Measurements from ENCODE around the gene FIP1L1.
"Not testable (repeated sequence)": the region's sequence is repeated elsewhere in the genome, so short reads cannot be mapped to it uniquely, and the experiment has no call there.

Gene FIP1L1

GRCh38 chr4:53377319-53378170 is at the start of gene FIP1L1:
Gene FIP1L1 (plus strand): TSS chr4:53377641. CDS start chr4:53377839, 198 bp downstream.
- peak; percentile 77 for DNase-seq (ENCODE audit: low read depth)

GRCh38 chr4:53334916-53335315 is 42.5 kb upstream of the FIP1L1 start:
- DNase-seq (ENCODE audit: low read depth), result not testable (repeated sequence)

GRCh38 chr4:53340145-53340544 is 37.3 kb upstream of the FIP1L1 start:
- not testable (repeated sequence) for DNase-seq (ENCODE audit: low read depth)

DNA sequence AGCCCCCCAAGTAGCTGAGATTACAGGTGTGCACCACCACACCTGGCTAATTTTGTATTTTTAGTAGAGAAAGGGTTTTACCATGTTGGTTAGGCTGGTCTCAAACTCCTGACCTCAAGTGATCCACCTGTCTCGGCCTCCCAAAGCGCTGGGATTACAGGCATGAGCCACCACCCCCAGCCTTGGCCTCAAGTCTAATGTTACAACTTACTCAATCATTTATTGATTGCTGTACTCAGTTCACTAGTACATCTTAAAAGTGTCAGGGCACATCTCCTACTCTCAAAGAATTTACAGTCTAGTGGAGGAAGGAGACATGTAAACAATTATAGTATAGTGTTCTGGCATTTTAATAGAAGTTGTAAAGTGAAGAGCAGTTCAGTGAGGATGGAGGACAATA is 31.0 kb upstream of the FIP1L1 start:
- not testable (repeated sequence) for DNase-seq (ENCODE audit: low read depth)

DNA sequence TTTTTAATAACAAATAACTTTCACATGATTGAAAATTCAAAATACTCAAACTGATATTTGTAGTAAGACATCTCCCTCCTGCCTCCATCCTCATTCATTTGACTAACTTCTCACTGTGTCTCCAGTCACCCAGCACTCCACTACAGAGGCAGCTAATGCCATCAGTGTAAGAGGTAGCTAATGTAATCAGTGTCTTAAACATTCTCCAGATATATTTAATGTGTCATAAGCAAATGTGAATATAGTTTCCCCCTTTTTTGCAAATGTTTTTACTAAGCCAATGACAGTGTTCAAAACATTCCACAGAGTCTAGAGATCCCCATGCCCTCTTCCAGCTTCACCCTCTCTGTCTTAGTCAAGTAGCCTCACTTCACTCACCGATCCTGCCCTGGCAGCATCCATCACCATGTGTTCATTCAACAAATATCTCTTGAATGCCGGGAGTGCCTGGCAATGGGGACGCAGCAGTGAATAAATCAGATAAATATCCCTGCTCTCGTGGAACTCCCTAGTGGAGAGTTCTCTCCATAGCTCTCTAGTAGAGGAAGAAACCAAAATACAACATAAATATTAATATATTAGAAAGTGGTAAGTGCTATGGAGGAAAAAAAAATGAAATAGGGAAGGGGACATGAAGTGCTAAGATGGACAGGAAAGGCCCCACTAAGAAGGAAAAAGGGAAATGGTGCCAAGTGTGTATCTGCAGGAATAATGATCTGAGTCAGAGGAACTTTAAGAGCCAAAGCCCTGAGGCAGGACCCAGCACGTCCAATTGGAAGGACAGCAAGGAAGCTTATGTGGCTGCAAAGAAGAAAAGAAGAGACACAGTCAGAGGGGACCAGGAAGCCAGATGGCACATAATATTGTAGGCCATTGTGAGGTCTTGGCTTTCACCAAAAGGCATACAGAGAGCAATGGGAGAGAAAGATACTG is 30.3 kb upstream of the FIP1L1 start:
- DNase-seq (ENCODE audit: low read depth), result no peak

DNA sequence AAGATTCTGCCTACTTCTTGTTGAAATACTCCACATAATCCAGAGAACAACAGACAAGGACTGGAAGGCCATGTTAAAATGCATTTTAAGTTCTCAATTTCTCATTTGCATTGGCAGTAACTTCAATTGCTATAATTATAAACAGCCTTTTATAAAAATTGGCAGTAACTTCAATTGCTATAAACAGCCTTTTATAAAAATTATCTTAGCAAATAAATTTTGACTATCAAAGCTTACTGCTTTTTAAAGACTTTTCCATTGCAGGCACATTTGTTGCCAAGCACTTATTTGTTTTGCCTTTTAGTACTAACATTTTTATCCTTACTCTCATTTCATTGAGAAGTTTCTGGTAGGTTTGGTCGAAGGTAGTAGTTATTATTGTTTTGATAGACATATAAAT is 29.4 kb upstream of the FIP1L1 start:
- DNase-seq (ENCODE audit: low read depth), result no peak

DNA sequence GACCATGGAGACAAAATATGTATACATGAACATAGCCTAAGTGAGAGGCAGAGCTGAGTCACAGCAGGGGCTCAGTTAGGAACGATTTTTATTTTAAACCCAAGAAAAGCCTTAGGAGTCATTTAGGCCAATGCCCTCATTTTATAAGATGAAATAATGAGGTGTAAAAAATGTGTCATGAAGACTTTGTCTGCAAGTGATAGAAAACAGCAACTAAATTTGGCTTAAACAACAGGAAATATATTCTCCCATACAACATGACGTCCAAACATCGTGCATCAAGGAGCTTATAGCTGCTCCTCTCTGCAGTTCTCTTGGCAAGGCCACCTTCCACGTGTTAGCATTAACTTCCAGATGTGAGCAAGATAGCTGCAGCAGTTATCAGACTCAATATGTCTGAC is 28.4 kb upstream of the FIP1L1 start:
- DNase-seq (ENCODE audit: low read depth), result no peak

DNA sequence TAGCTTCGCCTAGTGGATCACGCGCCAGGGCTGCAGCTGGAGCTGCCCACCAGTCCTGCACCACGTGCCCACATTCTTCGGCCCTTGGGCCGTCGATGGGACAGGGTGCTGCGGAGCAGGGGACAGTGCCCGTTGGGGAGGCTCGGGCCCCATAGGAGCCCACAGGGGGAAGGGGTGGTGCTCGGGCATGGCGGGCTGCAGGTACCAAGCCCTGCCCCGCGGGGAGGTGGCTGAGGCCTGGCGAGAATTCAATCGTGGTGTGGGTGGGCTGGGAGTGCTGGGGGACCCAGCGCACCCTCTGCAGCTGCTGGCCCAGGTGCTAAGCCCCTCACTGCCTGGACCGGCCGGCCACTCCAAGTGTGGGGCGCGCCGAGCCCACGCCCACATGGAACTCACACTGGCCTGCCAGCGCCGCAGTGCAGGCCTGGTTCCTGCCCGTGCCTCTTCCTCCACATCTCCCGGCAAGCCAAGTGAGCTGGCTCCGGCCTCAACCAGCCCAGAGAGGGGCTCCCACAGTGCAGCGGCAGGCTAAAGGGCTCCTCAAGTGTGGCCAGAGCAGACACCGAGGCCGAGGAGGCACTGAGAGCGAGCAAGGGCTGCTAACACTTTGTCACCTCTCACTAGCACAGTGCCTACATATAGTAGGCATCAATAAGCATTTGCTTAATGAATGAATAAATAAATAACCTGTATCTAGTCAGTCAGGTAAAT is 23.3 kb upstream of the FIP1L1 start:
- DNase-seq (ENCODE audit: low read depth), result no peak

- no peak for DNase-seq (ENCODE audit: low read depth)
Measured at GRCh38 chr4:53355930-53356521, 21.4 kb upstream of the FIP1L1 start.

GRCh38 chr4:53361451-53361850 is 16.0 kb upstream of the FIP1L1 start:
- no peak for DNase-seq (ENCODE audit: low read depth)

GRCh38 chr4:53362093-53362492 is 15.3 kb upstream of the FIP1L1 start:
- no peak for DNase-seq (ENCODE audit: low read depth)

DNA sequence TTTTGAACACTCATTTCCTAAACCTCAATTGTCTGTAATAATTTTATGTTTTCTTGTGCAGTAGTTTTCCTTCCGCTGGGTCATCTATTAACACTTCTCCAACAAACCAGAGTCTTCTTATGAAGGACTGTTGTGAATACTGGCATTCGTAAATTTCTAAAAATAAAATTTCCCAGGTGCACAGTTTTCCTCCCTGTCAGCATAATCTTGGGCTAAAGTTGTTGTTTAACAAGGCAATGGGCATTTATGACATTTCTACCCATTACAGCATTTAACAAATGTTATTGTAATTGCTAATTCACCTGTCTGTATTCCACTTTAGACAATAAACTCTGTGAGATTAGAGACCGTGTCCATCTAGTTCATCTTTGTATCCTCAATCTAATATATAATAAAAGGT is 12.8 kb upstream of the FIP1L1 start:
- DNase-seq (ENCODE audit: low read depth), result no peak

DNA sequence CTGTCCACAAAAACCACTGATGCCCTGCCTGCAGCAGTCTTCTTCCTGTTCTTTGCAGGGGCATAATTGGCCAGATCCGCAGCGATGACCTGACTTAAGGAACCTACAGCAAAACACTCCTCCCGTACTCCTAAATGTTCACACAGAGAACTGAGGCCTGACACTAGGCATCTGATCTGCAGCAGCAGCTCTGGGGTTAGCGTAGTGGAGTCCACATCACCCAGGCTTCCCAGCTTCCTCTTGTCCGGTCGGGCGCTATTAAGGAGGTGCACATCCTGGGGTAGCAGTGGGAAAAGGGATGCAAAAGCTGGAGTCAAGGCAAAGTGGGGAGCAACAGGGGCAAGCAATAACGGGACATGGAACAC is 12.3 kb upstream of the FIP1L1 start:
- no peak for DNase-seq (ENCODE audit: low read depth)

DNA sequence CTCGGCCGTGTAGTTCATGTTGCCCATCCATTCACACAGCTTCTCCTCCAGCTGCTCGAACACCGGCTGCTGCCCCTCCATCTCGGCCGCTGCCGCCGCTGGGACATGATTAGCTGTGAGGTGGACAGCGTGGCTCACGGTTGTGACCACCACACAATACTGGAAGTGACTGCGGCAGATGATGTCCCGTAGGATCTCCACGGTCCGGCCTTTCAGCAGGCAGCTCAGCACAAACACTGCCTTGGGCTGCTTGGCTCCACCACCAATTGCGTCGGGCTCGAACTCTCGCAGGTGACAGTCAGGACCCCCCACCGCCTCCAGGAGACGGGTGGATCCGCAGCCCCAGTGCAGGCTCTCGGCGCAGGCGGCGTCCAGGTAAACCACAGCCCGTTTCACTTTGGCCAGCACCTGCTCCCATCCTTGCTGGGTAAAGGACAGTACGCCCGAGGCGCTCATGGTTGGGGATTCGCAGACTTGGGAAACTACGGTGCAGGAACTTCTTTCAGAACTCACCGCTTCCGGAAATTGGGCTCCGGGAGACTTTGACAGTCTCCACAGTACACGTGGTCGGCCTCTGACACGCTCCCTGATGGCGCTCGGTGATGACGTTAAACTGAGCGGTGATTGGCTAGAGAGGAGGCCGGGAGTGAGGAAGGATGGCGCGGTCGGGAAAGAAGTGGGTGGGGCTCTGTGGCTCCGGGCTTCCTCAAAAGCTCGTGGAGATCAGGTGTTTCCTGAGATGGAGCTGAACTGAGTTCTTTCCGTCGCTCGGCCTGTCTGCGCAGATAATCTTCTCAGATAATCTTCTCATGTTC is 11.7 kb upstream of the FIP1L1 start, which contains the start of gene SCFD2:
SCFD2 (minus strand) TSS at position 576 of the 815 bp plus-strand sequence.
- DNase-seq (ENCODE audit: low read depth), result peak; percentile 93

- DNase-seq (ENCODE audit: low read depth), result no peak
Measured at GRCh38 chr4:53366301-53366716, 11.1 kb upstream of the FIP1L1 start.

- no peak for DNase-seq (ENCODE audit: low read depth)
Measured at GRCh38 chr4:53367721-53368120, 9.7 kb upstream of the FIP1L1 start.

DNA sequence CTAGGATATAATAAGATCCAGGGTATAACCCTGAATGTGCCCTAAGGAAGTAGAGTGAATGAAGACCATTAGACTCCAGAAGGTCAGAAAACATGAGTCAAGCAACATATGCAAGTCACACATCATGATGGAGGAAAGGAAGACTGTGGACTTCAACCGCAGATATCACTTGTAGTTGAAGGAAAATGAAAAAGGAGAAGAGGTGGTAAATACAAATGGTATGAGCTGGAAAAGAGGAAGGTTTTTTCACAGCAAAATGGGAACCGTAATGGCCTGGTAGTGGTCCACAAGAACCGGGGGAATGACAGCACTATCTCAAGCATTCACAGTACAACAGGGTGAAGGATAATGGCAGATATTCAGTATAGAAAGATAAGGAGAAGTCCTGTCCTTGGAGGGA is 6.4 kb upstream of the FIP1L1 start:
- DNase-seq (ENCODE audit: low read depth), result no peak

- no peak for DNase-seq (ENCODE audit: low read depth)
Measured at GRCh38 chr4:53371843-53372521, 5.5 kb upstream of the FIP1L1 start.

DNA sequence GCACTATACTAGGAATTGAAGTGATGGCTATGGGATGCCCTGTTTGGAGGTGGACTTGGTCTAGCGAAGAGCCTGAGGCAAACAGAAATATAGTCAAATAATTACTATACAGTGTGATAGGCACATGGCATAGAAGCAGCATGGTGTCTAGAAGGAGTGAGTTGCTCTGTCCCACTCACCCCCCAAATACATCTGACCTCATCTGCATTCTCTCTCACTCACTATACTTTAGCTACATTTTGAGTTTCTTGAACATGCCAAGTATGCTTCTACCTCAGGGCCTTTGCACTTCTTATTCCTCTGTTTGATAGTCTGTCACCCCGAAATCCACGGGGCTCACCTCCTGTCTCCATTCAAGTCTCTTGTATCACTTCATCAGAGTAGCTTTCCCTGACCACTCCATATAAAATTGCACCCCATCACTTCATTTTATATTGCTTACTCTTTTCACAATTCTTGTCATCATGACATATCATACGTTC is 2.6 kb upstream of the FIP1L1 start:
- no peak for DNase-seq (ENCODE audit: low read depth)

GRCh38 chr4:53376900-53377299 is 541 bp upstream of the FIP1L1 start:
- DNase-seq (ENCODE audit: low read depth), result no peak

All from HS-27A (cell line).